ENCODE data around the gene PPM1J.

PPM1J gene

GRCh38 chr1:112693821-112694220 lies 21.3 kb downstream of the PPM1J start:
- DNase-seq (ENCODE audit: low read depth, low spot score): no peak
- no peak overlapping the region for H3K4me3 ChIP-seq (ENCODE audit: low read depth, low read length)
- in situ Hi-C loops (cut with HindIII; ENCODE audit: low sequenced_read_pairs): no loop called here
- no peak for TF ChIP-seq CTCF (IDR thresholded peaks at IDR 0.05; ENCODE audit: low read depth, low read length)

- TF ChIP-seq CTCF (IDR thresholded peaks at IDR 0.05; ENCODE audit: low read depth, low read length): no peak
- DNase-seq (ENCODE audit: low read depth, low spot score): no peak
- in situ Hi-C loops (cut with HindIII; ENCODE audit: low sequenced_read_pairs): no loop called here
- no peak overlapping the region for H3K4me3 ChIP-seq (ENCODE audit: low read depth, low read length)
These were observed 22.5 kb downstream of the PPM1J start for GRCh38 chr1:112692681-112693080.

- in situ Hi-C loops (cut with HindIII; ENCODE audit: low sequenced_read_pairs): no loop called here
These were observed 25.3 kb downstream of the PPM1J start for GRCh38 chr1:112689842-112690237.

GRCh38 chr1:112689196-112689841 lies 25.8 kb downstream of the PPM1J start:
- TF ChIP-seq CTCF (IDR thresholded peaks at IDR 0.05; ENCODE audit: low read depth, low read length): no peak
- no peak for DNase-seq (ENCODE audit: low read depth, low spot score)
- H3K4me3 ChIP-seq (ENCODE audit: low read depth, low read length): no peak overlapping the region
- in situ Hi-C loops (cut with HindIII; ENCODE audit: low sequenced_read_pairs): no loop called here

More at GRCh38 chr1:112689842-112690237, 25.3 kb downstream of the PPM1J start:
- no peak for TF ChIP-seq CTCF (IDR thresholded peaks at IDR 0.05; ENCODE audit: low read depth, low read length)
- H3K4me3 ChIP-seq (ENCODE audit: low read depth, low read length): no peak overlapping the region
- no peak for DNase-seq (ENCODE audit: low read depth, low spot score)

- H3K4me3 ChIP-seq (ENCODE audit: low read depth, low read length): no peak overlapping the region
- no peak for TF ChIP-seq CTCF (IDR thresholded peaks at IDR 0.05; ENCODE audit: low read depth, low read length)
- DNase-seq (ENCODE audit: low read depth, low spot score): no peak
- in situ Hi-C loops (cut with HindIII; ENCODE audit: low sequenced_read_pairs): no loop called here
These were observed 26.3 kb downstream of the PPM1J start for GRCh38 chr1:112688781-112689193.

- in situ Hi-C loops (cut with HindIII; ENCODE audit: low sequenced_read_pairs): no loop called here
- no peak for DNase-seq (ENCODE audit: low read depth, low spot score)
- no peak overlapping the region for H3K4me3 ChIP-seq (ENCODE audit: low read depth, low read length)
- no peak for TF ChIP-seq CTCF (IDR thresholded peaks at IDR 0.05; ENCODE audit: low read depth, low read length)
These were observed 27.2 kb downstream of the PPM1J start for GRCh38 chr1:112687785-112688496.
